ENCODE measurements around the gene GPC3.

DNA sequence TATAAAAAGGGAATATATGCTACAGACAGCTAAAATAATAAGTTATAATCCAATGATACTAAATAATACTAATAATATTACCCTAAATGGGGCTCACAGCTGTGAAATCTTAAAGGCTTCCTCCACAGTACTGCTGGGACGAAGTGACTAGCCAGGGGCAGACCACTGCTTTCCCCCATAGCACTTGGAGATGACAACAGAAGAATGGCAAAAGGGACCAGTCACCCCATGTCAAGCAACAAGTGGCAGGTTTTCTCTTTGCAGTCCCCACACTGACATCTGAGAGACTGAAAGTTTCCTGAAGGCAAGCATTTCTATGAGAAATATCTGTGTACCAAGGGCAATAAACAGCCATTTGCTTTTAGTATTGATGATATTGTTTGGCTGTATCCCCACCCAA, 396.6 kb downstream of the GPC3 start:
- TF ChIP-seq POLR2AphosphoS5 (IDR thresholded peaks at IDR 0.05) (no peak), EP300 (IDR thresholded peaks at IDR 0.05) (no peak)
- TF ChIP-seq, protein P1, sequence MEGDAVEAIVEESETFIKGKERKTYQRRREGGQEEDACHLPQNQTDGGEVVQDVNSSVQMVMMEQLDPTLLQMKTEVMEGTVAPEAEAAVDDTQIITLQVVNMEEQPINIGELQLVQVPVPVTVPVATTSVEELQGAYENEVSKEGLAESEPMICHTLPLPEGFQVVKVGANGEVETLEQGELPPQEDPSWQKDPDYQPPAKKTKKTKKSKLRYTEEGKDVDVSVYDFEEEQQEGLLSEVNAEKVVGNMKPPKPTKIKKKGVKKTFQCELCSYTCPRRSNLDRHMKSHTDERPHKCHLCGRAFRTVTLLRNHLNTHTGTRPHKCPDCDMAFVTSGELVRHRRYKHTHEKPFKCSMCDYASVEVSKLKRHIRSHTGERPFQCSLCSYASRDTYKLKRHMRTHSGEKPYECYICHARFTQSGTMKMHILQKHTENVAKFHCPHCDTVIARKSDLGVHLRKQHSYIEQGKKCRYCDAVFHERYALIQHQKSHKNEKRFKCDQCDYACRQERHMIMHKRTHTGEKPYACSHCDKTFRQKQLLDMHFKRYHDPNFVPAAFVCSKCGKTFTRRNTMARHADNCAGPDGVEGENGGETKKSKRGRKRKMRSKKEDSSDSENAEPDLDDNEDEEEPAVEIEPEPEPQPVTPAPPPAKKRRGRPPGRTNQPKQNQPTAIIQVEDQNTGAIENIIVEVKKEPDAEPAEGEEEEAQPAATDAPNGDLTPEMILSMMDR (IDR thresholded peaks at IDR 0.05): no peak

All from esophagus muscularis mucosa (tissue), 4 donors.